ENCODE results near the gene BNC2. TPM values are rescaled to one million over a fixed set of nuclear protein-coding genes. Genes with fewer than 3 reads are reported as not detected.

Gene BNC2
- total RNA-seq, 2 donors from 2014 or later = 16.1 to 16.9 TPM

DNA sequence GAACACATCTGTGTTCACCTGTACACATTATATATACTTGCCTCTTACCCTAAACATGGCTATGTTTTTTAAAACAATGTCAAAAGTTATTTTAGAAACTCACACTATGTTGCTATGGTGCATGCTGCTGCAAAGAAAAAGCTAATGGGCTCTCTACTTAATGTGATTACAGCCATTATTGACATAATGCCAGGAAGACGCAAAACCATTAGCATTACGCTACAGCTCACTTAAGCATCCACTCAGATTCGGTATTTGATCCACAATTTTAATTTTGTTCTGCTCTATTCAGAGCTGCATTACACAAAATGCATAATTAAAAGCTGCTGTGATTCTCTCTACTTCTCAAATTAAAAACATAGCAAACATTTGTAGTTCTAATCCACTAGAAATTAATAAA, 395.2 kb downstream of the BNC2 start:
- Histone ChIP-seq H3K4me3 (no peak overlapping the region), H3K9me3 (no peaks in the 10 kb centered on the region), H3K27ac (no peak overlapping the region), H3K4me1 (ENCODE audit: control insufficient read depth in 1 of 2, low read depth in 2 of 2) (no peaks in the 10 kb centered on the region), H3K27me3 (replicated peaks; ENCODE audit: insufficient read depth) (no peaks in the 10 kb centered on the region), H3K36me3 (no peaks in the 10 kb centered on the region)
- TF ChIP-seq, protein P1, sequence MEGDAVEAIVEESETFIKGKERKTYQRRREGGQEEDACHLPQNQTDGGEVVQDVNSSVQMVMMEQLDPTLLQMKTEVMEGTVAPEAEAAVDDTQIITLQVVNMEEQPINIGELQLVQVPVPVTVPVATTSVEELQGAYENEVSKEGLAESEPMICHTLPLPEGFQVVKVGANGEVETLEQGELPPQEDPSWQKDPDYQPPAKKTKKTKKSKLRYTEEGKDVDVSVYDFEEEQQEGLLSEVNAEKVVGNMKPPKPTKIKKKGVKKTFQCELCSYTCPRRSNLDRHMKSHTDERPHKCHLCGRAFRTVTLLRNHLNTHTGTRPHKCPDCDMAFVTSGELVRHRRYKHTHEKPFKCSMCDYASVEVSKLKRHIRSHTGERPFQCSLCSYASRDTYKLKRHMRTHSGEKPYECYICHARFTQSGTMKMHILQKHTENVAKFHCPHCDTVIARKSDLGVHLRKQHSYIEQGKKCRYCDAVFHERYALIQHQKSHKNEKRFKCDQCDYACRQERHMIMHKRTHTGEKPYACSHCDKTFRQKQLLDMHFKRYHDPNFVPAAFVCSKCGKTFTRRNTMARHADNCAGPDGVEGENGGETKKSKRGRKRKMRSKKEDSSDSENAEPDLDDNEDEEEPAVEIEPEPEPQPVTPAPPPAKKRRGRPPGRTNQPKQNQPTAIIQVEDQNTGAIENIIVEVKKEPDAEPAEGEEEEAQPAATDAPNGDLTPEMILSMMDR (IDR thresholded peaks at IDR 0.05) = no peak
- no peak for DNase-seq (ENCODE audit: low spot score)
- no peak for ATAC-seq (ENCODE audit: insufficient number of reproducible peaks, low FRiP score, low read depth)

DNA sequence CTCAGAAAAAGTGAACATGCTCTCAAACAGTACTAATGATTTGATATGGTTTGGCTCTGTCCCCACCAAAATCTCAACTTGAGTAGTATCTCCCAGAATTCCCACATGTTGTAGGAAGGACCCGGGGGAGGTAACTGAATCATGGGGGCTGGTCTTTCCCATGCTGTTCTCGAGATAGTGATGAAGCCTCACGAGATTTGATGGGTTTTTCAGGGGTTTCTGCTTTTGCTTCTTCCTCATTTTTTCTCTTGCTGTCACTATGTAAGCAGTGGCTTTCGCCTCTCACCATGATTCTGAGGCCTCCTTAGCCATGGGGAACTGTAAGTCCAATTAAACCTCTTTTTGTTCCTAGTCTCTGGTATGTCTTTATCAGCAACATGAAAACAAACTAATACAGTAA, 401.3 kb downstream of the BNC2 start:
- H3K4me3 ChIP-seq = no peak overlapping the region
- no peaks in the 10 kb centered on the region for H3K9me3 ChIP-seq
- ATAC-seq (ENCODE audit: insufficient number of reproducible peaks, low FRiP score, low read depth) (no peak), DNase-seq (ENCODE audit: low spot score) (no peak)
- no peak overlapping the region for H3K27ac ChIP-seq
- H3K36me3 ChIP-seq = no peaks in the 10 kb centered on the region
- TF ChIP-seq, protein P1 (IDR thresholded peaks at IDR 0.05) = no peak
- no peaks in the 10 kb centered on the region for H3K4me1 ChIP-seq (ENCODE audit: control insufficient read depth in 1 of 2, low read depth in 2 of 2)
- H3K27me3 ChIP-seq (replicated peaks; ENCODE audit: insufficient read depth) = no peaks in the 10 kb centered on the region

DNA sequence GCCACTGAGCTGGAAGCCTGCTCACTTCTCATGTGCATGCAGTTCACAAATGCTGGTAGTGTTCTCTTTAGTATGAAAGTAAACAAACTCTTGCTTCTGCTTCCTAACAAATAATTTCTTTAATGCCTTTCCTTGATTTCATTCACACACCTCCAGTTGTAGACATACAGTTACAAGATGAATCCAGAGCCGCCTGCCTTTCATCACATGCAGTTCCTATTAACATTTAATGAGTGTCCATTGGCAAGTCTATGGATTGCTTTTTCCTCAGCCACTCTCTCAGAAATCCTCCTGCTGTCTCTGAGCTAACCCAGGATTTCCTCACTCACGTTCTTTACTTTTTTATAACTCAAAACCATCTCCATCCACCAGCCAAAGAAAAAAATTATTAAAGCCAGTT, 408.6 kb downstream of the BNC2 start:
- H3K4me1 ChIP-seq (ENCODE audit: control insufficient read depth in 1 of 2, low read depth in 2 of 2) = no peaks in the 10 kb centered on the region
- no peaks in the 10 kb centered on the region for H3K27me3 ChIP-seq (replicated peaks; ENCODE audit: insufficient read depth)
- TF ChIP-seq, protein P1 (IDR thresholded peaks at IDR 0.05) = no peak
- ATAC-seq (ENCODE audit: insufficient number of reproducible peaks, low FRiP score, low read depth) (no peak), DNase-seq (ENCODE audit: low spot score) (no peak)
- no peak overlapping the region for H3K4me3 ChIP-seq
- no peaks in the 10 kb centered on the region for H3K9me3 ChIP-seq
- H3K27ac ChIP-seq = no peak overlapping the region
- H3K36me3 ChIP-seq = no peaks in the 10 kb centered on the region

DNA sequence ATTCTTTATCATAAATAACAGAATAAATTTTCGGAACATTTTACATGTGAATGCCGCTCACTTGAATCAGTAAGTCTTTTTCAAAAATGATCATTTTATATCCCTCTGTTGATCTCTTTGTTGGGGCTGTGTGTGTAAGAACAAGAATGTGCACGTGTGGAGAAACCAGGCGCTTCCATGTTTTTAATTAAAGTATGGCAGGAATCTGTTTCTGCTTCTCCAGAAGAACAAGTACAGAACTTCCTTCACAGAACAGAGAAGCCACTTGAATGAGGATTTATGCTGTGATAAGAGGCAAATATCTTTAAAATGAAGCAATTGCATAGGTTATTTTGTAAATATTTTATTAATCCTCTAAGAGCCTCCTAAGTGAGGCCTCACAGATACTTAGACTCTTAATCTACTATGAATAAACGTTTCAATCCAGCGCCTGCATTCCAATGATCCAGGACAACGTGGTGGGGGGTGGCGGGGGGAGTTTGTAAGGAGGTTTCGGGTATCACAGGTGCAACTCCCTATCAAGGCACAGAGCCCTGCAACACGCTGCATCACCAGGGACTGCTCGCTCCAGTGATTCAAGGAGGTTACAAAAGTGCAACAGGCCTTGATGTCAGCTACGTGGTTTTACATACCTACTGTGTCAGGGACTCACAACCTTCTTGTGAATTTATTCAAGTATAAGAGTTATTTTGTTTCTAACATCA, 409.2 kb downstream of the BNC2 start:
- Histone ChIP-seq H3K27ac (no peak overlapping the region), H3K36me3 (no peaks in the 10 kb centered on the region), H3K4me1 (ENCODE audit: control insufficient read depth in 1 of 2, low read depth in 2 of 2) (no peaks in the 10 kb centered on the region), H3K4me3 (no peak overlapping the region), H3K27me3 (replicated peaks; ENCODE audit: insufficient read depth) (no peaks in the 10 kb centered on the region), H3K9me3 (no peaks in the 10 kb centered on the region)
- TF ChIP-seq, protein P1 (IDR thresholded peaks at IDR 0.05) = no peak
- DNase-seq (ENCODE audit: low spot score) (no peak), ATAC-seq (ENCODE audit: insufficient number of reproducible peaks, low FRiP score, low read depth) (no peak)

DNA sequence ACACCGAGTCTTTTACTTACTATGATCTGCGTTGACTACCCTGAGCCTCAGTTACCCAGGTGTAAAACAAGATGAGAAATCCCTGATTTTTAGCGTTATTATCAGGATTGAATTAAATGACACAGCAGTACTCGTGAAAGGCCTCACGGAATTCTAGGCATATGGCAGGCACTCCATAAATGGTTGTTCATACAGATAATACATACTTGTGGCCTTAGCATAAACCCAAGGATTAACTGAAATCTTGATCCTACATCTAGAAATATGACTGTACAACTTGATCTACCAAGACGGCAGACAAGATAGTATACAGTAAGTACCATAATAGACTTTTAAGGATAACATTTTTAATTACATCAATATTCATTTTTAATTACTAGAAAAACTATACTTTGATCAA, 409.8 kb downstream of the BNC2 start:
- DNase-seq (ENCODE audit: low spot score) (no peak), ATAC-seq (ENCODE audit: insufficient number of reproducible peaks, low FRiP score, low read depth) (no peak)
- H3K4me3 ChIP-seq = no peak overlapping the region
- no peaks in the 10 kb centered on the region for H3K27me3 ChIP-seq (replicated peaks; ENCODE audit: insufficient read depth)
- TF ChIP-seq, protein P1 (IDR thresholded peaks at IDR 0.05) = no peak
- no peak overlapping the region for H3K27ac ChIP-seq
- H3K36me3 ChIP-seq = no peaks in the 10 kb centered on the region
- no peaks in the 10 kb centered on the region for H3K4me1 ChIP-seq (ENCODE audit: control insufficient read depth in 1 of 2, low read depth in 2 of 2)
- no peaks in the 10 kb centered on the region for H3K9me3 ChIP-seq
